HG02870 (cell line): Measurements from ENCODE around the gene TEK.
A peak's percentile ranks its signal among the peaks of the same experiment; 100 is the strongest.

Experiments
- ATAC-seq: cut with Tn5 transposase; IDR thresholded peaks from one replicate; pipeline ENCODE4 v1.9.1; 2021; ENCODE audit warnings: mild to moderate bottlenecking, moderate library complexity; ENCODE audit not compliant: unreplicated experiment

TEK gene

GRCh38 chr9:27176971-27177370, 67.9 kb downstream of the TEK start:
- ATAC-seq = no peak

GRCh38 chr9:27179245-27179865, 70.3 kb downstream of the TEK start:
- ATAC-seq = no peak

DNA sequence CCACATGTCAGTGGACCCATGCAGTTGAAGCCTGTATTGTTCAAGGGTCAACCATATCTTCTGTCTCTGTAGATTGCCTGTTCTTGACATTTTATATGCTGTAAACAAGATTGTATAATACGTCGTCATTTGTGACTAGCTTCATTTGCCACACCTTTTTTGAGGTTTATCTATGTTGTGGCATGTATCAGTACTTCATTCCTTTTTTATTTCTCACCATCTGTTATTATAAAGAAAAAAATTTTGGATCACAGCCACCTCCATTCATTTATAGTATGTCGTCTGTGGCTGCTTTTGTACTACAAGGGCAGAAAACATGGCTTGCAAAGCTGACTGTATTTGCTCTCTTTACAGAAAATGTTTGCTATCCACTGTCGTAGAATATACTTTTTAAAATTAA, 72.4 kb downstream of the TEK start:
- ATAC-seq = no peak

DNA sequence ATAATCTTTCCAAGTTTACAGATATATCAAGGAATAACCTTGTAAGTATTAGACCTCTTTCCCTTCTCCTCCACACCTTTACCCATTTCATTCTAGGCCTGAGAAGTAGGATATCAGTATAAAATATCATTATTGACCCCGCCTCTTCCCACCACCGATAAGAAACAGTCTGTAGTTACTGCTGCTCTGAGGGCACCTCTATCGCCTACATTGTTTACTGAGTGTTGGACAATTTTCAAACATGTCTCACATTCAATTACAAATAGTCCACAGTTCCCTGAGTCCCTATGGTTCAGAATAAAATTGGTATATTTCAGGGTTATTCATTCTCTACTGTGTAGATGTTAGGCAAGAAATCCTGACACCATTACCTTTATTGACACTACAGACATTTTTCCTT, 73.4 kb downstream of the TEK start:
- ATAC-seq = no peak

GRCh38 chr9:27183131-27183530, 74.1 kb downstream of the TEK start:
- ATAC-seq = no peak

GRCh38 chr9:27183701-27184100, 74.7 kb downstream of the TEK start:
- no peak for ATAC-seq

DNA sequence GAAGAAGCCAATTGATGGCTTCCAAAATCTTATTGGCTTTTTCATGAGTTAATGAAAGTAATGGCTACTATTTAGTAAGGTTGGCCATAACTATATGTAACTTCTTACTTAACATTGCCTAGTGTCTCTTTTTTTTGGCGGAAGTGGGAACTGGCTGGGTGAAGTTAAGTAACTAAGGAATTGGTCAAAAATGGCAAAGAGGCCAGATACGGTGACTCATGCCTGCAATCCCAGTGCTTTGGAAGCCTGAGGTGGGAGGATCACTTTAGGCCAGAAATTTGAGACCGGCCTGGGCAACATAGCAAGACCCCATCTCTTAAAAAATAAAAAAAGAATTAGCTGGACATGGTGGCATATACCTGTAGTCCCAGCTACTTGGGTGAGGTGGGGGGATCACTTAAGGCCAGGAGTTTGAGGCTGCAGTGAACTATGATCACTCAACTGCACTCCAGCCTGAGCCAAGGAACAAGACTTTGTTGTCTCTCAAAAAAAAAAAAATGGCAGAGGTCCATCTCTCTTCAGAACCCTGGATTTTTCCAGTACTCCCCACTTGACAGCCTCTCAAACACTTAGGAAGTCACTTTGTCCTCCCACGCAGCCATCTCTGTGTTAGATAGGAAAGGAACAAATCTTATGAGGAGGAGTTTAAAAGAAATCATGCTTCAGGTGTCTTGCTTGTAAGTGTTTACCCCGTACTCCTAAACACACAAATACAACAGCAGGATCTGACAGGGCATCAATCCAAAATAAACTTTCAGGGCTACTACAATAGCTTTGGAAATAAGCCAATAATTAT, 75.7 kb downstream of the TEK start:
- ATAC-seq = no peak

GRCh38 chr9:27188426-27188825, 79.4 kb downstream of the TEK start:
- ATAC-seq = no peak

GRCh38 chr9:27189426-27189825, 80.4 kb downstream of the TEK start:
- no peak for ATAC-seq

GRCh38 chr9:27192291-27192960, 83.4 kb downstream of the TEK start:
- no peak for ATAC-seq

DNA sequence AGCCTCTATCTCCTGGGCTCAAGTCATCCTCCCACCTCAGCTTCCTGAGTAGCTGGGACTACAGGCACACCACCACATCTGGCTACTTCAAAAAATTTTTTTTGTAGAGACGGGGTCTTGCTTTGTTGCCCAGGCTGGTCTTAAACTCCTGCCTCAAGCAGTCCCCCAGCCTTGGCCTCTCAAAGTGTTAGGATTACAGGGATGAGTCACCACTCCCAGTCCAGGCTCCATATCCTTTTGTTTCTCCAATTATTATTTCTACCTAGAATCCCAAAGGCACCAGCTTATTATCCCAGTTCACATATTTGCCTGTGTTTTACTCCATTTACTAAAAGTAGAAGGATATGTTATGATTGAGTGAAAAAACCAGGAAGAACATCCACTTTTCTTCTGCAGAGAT, 84.9 kb downstream of the TEK start:
- ATAC-seq = no peak

DNA sequence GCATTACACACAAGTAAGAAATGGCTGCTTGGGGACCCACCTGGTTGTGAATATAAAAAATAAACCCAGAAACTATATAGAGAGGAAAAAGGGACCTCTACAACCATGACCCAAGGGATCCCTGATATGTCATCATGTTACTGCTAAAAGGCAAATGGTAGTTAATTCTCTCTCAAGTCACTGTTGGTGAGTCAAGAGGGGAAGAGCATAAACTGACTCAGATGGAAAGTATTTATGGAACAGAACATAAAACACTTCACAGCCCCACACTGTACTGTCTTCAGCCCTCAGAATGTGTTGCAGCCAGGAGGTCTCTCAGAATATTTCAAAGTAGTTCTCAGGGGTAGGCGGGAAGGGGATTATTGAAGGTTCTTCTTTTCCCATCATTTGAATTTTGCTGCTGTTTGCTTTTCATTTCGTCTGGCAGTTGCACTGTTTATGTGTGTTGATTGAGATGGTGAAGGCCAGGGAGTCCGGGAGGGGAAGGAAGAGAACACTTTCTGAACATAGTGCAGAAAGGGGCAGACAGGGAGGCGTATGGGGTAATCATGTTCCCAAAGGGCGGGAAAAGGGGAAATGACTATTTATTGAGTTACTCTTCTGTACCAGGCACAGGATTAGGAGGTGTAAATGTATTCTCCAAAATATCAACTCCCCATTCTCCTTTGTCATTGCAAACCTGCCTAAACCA, 85.5 kb downstream of the TEK start:
- ATAC-seq = peak; percentile 55

DNA sequence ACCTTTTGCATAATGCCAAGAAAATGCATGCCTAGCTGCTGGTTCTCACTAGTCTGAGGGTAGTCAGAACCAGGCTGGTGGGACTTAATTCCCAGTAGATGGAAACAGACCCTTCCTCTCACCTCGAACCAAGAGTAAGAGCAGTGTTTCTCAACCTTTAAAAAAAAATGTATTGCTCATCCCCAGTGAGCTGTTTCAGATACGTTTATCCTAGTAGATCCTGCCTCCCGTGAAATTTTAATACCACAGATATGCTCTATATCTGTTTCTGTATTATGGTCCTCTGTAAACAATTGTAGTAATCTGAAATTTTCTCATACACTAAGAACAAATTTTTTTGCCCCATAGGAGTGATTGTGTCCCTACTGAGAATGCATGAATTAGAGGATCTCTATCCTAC, 86.2 kb downstream of the TEK start:
- no peak for ATAC-seq

DNA sequence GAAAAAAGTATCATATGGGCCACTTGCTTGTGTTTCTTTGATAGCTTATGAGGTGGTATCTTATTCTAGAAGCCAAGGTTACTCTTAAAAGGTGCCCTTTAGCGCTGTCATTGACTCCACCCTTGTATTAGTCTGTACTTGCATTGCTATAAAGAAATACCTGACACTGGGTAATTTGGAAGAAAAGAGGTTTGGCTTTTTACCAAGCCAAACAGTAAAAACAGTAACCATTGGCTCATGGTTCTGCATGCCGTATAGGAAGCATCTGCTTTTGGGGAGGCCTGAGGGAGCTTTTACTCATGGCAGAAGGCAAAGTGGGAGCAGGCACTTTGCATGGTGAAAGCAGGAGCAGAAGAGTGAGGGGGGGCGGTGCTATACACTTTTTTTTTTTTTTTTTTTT, 87.4 kb downstream of the TEK start:
- ATAC-seq = no peak

- no peak for ATAC-seq
Observed at GRCh38 chr9:27198190-27198589, 89.2 kb downstream of the TEK start.

DNA sequence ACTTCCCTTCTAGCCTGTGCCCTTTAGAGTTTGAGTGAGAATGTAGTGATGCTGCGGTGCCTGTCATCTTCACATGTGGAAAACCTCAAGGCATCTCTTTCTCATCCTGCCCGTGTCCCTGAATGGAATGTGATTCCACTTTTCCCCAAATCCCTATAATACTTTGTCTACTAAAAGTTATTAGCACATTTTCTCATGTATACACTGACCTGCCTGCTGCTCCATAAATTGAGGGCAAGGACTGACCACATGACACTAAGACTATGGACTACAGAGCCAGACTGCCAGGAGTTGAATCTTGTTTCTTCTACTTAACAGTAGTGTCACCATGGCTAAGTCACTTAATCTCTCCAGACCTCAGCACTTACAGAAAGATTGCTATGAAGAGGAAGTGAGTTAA, 93.0 kb downstream of the TEK start:
- no peak for ATAC-seq

DNA sequence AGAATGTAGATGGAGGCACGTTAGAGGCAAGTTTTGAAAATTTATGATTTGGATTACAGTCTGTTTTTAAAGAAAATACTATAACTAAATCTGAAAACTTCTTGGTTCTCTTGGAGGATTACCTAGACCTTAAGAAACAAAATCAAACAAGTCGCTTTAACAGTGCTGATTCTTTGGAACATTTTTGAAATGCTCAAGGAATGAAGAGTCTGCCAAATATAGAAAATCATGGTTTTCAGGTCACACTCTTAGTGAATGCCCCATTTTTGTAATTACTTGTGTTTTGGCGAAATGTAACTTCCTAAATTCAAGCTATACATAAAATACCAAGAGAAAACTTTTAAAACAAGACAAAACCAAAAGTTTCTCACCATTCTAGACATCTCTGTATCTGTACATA, 94.8 kb downstream of the TEK start:
- ATAC-seq = no peak

DNA sequence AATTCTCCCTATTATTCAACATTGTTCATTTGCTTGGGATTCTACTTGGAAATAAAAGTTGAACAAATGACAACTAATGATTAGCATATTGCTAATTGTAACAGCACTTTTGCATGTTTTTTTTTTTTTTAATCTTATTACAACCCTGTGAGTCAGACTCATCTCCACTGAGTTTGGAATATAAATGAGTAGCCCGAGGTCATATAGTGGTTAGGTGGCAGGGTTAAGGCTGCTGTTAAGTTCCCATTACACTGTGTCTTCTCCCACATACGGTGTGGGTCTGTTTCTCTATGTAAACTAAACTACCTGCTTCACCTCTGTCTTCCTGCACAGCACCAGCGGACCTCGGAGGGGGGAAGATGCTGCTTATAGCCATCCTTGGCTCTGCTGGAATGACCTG, 95.6 kb downstream of the TEK start:
- no peak for ATAC-seq

DNA sequence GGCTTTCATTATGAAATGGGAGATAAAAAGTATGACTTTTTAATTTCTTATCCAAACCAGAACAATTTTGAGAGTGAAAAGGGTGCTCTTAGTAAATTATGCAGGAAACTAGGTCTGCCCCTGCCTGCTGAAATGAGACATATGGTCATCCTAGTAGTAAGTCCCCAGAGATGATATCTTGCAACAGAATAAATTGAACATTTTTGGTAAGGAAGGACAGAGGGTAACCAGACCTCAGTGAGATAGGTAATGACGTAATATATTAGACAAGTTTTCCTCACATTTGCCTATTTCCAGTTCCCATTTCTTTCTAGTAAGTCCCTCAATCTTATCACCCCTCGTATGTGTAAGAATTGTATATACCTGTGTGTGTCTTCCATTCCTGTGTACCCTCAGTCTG, 96.2 kb downstream of the TEK start:
- no peak for ATAC-seq

GRCh38 chr9:27206041-27206440, 97.0 kb downstream of the TEK start:
- ATAC-seq = no peak

DNA sequence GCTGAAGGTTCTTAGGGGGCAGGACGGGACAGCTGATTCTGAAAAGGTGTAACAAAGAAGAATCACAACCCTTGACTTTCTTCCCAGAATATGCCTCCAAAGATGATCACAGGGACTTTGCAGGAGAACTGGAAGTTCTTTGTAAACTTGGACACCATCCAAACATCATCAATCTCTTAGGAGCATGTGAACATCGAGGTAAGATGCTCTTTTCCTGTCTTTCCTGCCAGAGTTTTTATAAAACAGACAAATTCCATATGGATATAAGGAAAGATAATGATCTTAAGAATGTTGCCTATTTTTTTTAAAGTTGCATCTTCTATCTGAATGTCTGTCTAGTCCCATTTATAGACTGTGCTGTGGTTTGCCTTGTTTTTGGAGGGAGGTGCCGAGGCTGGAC, 100.0 kb downstream of the TEK start:
- no peak for ATAC-seq

DNA sequence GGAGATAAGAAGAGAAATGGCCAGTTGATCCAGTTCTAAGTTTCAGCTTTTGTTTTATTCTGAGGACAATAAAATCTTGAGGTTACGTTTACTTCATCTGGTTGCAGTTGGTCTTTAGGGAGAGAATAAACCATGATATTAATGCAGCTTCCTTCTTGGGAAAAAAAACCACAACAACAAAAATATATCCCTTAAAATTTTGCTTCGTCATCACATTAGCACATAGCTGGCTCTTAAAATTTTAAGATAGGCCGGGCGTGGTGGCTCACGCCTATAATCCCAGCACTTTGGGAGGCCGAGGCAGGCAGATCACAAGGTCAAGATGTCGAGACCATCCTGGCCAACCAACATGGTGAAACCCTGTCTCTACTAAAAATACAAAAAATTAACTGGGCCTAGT, 101.6 kb downstream of the TEK start:
- ATAC-seq = no peak
